MCF 10A (cell line): ENCODE results near the gene ENO2. TPM values are rescaled to one million over a fixed set of nuclear protein-coding genes. Genes with fewer than 3 reads are reported as not detected.

ENCODE experiments used
- BruUV-seq: library from RNA; stranded (reverse); fragments of 400-500 nt; replicated peaks from 2 replicates; lab custom pipeline; 2021; lab: Mats Ljungman, UMichigan
- CTCF ChIA-PET: fragments of 300-600 bp; sonication (Branson Sonifier 250); formaldehyde crosslinking; extraction: SDS; loops from one replicate; lab custom pipeline; 2021; ENCODE audit warnings: antibody characterized with exemption, inconsistent platforms; lab: Yijun Ruan, JAX
- POLR2A ChIA-PET: fragments of 300-600, 350-650 bp; sonication (Branson Sonifier 250); formaldehyde crosslinking; extraction: SDS; loops from one replicate; lab custom pipeline; 2020; ENCODE audit warnings: antibody characterized with exemption, inconsistent platforms; lab: Yijun Ruan, JAX
- DNase-seq: peaks from one replicate; pipeline ENCODE4 v3.0.0-alpha.2; 2018; ENCODE audit not compliant: unreplicated experiment
- H3K27ac Mint-ChIP-seq: one replicate; pipeline ENCODE4 v1.8.0; 2022; ENCODE audit warnings: mild to moderate bottlenecking, low read depth, mixed read lengths; ENCODE audit not compliant: unreplicated experiment
- H3K27me3 Mint-ChIP-seq: one replicate; pipeline ENCODE4 v1.8.0; 2022; ENCODE audit warnings: mixed read lengths; ENCODE audit not compliant: insufficient read depth, unreplicated experiment
- H3K36me3 Mint-ChIP-seq: one replicate; pipeline ENCODE4 v1.8.0; 2022; ENCODE audit warnings: mild to moderate bottlenecking, moderate library complexity, mixed read lengths; ENCODE audit not compliant: insufficient read depth, unreplicated experiment
- H3K4me1 Mint-ChIP-seq: one replicate; pipeline ENCODE4 v1.8.0; 2022; ENCODE audit warnings: mixed read lengths; ENCODE audit not compliant: insufficient read depth, unreplicated experiment
- H3K4me3 Mint-ChIP-seq: one replicate; pipeline ENCODE4 v1.8.0; 2022; ENCODE audit warnings: mild to moderate bottlenecking, moderate library complexity, mixed read lengths; ENCODE audit not compliant: unreplicated experiment
- H3K9me3 Mint-ChIP-seq: one replicate; pipeline ENCODE4 v1.8.0; 2022; ENCODE audit warnings: mixed read lengths; ENCODE audit not compliant: unreplicated experiment
- intact Hi-C: fragments of 100-400 bp; cut with micrococcal nuclease; formaldehyde crosslinking; loops from 2 replicates; pipeline ENCODE4 v1.14.1; 2022
- total RNA-seq: library from RNA; stranded (reverse); gene quantifications from 2 replicates; pipeline ENCODE4 v1.2.3, GENCODE V29; 2022
- TF ChIP-seq, protein P1 (sequence below): fragments of 200-600 bp; IDR thresholded peaks from one replicate; pipeline ENCODE4 v1.8.0; 2022; ENCODE audit warnings: antibody characterized with exemption, mild to moderate bottlenecking; ENCODE audit not compliant: unreplicated experiment

ENO2 gene
- total RNA-seq, 1 experiment from 2014 or later = 0.30 TPM

DNA sequence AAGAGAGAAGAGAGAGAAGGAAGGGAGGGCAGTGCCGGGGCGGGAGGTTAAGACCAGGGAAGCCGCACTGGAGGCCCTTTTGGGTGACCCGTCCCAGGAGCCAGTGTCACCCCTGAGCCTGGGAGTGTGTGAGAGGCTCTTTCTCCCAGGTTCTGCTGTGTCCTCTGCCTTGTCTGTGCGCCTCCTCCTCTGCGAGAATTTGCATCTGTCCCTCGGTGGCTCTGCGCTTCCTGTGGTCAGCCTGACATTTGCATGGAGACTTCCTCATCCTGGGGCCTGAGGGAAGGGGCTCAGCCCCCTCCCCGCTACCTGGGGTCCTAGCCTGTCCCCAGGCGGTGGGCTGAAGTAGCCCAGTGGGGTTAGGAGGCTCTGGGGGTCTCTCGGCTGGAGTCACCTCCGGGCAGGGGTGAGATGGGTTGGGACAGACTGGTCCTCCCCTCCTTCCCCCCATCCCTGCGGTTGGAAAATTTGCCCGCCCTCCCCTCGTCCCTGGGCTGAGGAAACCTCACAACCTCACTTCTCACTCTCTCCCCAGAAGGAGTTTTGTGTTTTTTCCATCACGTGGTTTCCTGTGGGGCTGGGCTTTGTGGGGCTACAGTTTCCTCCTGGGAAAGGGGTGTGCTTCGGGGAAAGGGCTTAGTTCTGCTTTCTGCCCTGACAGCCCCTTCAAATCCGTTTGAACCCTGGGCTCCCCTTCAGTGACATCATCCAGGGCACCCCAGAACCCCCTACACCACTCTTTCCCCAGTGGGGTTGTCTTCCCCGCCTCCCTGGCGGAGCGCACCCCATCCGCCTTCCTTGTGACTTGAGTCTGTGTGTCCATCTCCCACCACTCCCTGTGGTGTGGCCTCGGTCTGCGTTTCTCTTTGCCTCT, 39.3 kb downstream of the ENO2 start:
- CTCF ChIA-PET = no interaction called here
- Mint-ChIP-seq H3K9me3 (no peaks in the 10 kb centered on the region), H3K36me3 (no peaks in the 10 kb centered on the region), H3K4me1 (no peaks in the 10 kb centered on the region), H3K27ac (no peak overlapping the region), H3K4me3 (no peak overlapping the region), H3K27me3 (no peaks in the 10 kb centered on the region)
- no peak for DNase-seq
- TF ChIP-seq, protein P1, sequence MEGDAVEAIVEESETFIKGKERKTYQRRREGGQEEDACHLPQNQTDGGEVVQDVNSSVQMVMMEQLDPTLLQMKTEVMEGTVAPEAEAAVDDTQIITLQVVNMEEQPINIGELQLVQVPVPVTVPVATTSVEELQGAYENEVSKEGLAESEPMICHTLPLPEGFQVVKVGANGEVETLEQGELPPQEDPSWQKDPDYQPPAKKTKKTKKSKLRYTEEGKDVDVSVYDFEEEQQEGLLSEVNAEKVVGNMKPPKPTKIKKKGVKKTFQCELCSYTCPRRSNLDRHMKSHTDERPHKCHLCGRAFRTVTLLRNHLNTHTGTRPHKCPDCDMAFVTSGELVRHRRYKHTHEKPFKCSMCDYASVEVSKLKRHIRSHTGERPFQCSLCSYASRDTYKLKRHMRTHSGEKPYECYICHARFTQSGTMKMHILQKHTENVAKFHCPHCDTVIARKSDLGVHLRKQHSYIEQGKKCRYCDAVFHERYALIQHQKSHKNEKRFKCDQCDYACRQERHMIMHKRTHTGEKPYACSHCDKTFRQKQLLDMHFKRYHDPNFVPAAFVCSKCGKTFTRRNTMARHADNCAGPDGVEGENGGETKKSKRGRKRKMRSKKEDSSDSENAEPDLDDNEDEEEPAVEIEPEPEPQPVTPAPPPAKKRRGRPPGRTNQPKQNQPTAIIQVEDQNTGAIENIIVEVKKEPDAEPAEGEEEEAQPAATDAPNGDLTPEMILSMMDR = no peak
- intact Hi-C loops = no loop called here
- BruUV-seq = no TSS peak
- POLR2A ChIA-PET = interaction anchor here (1.8 kb wide), 1 partner anchor 10 kb away, joined by 7 read pairs; no protein-coding TSS in a partner anchor

DNA sequence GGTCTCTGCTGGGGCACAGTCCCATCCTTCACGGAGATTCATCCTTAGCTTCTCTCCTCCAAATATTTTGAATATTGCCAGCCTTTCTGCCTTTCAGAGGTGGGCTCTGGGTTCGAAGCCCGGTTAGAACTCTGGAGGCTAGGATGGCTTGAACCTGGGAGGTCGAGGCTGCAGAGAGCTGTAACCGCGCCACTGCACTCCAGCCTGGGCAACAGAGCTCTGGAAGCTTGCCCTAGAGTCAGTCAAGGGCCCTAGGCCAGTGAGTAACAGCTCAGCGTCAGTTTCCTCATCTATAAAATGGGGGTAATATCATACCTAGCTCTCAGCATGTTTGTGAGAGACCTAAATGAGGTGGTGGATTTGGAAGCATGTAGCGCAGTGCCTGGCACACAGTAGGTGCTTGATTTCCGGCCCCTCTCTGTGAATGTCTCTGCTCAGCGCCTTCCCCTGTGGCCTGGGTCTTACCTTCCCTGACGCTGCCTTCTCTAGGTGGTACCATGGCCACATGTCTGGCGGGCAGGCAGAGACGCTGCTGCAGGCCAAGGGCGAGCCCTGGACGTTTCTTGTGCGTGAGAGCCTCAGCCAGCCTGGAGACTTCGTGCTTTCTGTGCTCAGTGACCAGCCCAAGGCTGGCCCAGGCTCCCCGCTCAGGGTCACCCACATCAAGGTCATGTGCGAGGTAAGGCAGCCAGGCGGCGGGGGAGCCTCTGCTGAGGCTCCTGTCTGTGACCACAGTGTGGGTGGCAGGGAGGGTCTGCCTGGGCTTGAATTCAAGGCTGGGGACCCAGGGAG, 40.1 kb downstream of the ENO2 start:
- POLR2A ChIA-PET = interaction anchor here (1.8 kb wide), 1 partner anchor 10 kb away, joined by 7 read pairs; no protein-coding TSS in a partner anchor
- no peak overlapping the region for H3K27ac Mint-ChIP-seq
- intact Hi-C loops = no loop called here
- H3K27me3 Mint-ChIP-seq = no peaks in the 10 kb centered on the region
- H3K4me1 Mint-ChIP-seq = no peaks in the 10 kb centered on the region
- no peak overlapping the region for H3K4me3 Mint-ChIP-seq
- H3K36me3 Mint-ChIP-seq = peaks cover 6% of the 10 kb centered on the region
- CTCF ChIA-PET = interaction anchor here (4.1 kb wide), 1 partner anchor 8 kb away, joined by 31 read pairs; no protein-coding TSS in a partner anchor
- DNase-seq = no peak
- BruUV-seq = no TSS peak
- H3K9me3 Mint-ChIP-seq = no peaks in the 10 kb centered on the region
- TF ChIP-seq, protein P1 = no peak

DNA sequence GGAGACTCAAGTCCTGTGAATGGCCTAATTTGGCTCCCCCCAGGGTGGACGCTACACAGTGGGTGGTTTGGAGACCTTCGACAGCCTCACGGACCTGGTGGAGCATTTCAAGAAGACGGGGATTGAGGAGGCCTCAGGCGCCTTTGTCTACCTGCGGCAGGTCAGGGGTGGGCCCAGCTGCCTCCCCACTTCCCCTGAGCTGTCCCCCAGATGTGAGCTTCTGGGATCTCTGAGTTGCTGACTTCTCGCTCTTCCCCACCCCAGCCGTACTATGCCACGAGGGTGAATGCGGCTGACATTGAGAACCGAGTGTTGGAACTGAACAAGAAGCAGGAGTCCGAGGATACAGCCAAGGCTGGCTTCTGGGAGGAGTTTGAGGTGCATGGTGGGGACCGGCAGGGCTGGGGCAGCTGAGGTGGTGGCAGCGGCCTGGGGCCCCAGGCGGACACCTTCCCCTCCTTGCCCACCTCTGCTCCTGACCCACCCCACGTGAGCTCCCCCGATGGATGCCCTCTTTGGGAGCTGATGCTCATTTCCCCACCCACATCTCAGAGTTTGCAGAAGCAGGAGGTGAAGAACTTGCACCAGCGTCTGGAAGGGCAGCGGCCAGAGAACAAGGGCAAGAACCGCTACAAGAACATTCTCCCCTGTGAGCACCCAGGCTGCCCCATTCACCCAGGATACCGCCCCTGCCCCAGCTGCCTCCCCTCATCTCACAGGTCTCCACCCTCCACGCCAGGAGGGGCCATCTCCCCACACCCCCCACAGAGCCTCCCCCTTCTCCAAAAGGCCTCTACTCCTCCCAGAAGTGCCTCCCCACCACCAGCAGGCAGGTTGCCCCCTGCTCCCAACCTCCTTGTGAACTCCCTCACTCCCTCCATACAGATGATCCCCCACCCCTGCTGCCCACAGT, 41.0 kb downstream of the ENO2 start:
- Mint-ChIP-seq H3K36me3 (peaks cover 6% of the 10 kb centered on the region), H3K27ac (no peak overlapping the region), H3K4me3 (no peak overlapping the region), H3K9me3 (no peaks in the 10 kb centered on the region), H3K27me3 (no peaks in the 10 kb centered on the region), H3K4me1 (peaks cover under 1% of the 10 kb centered on the region)
- TF ChIP-seq, protein P1 = no peak
- intact Hi-C loops = no loop called here
- ChIA-PET POLR2A (interaction anchor here (1.8 kb wide), 1 partner anchor 9 kb away, joined by 7 read pairs; no protein-coding TSS in a partner anchor), CTCF (interaction anchor here (0.7 to 4.1 kb wide), 3 partner anchors 9 to 134 kb away, joined by 3 to 31 read pairs (median 3); no protein-coding TSS in a partner anchor)
- DNase-seq = no peak
- BruUV-seq = no TSS peak
